HepG2 (cell line): ENCODE results near the gene CYSRT1. TPM values are rescaled to one million over a fixed set of nuclear protein-coding genes. Genes with fewer than 3 reads are reported as not detected.
A peak's percentile ranks its signal among the peaks of the same experiment; 100 is the strongest.

Source experiments
- ARID2 ChIP-seq: sonication (generic); formaldehyde crosslinking; IDR thresholded peaks from 2 replicates; pipeline ENCODE4 v1.8.1; 2022; ENCODE audit warnings: mild to moderate bottlenecking, missing genetic modification reagents, borderline replicate concordance
- ARID4A ChIP-seq: sonication (generic); formaldehyde crosslinking; IDR thresholded peaks from 2 replicates; pipeline ENCODE4 v1.5.0; 2020; ENCODE audit warnings: mild to moderate bottlenecking, missing genetic modification reagents, borderline replicate concordance
- DPF2 ChIP-seq: sonication (generic); formaldehyde crosslinking; IDR thresholded peaks from 2 replicates; pipeline ENCODE4 v1.4.0; 2020; ENCODE audit warnings: mild to moderate bottlenecking, low read depth, missing genetic modification reagents, borderline replicate concordance
- KLF15 ChIP-seq: sonication (generic); formaldehyde crosslinking; IDR thresholded peaks from 2 replicates; pipeline ENCODE4 v1.8.1; 2023; ENCODE audit warnings: borderline replicate concordance, mild to moderate bottlenecking, inconsistent platforms, missing genetic modification reagents, mixed read lengths
- MNT ChIP-seq: fragments of 450-650 bp; IDR thresholded peaks from 2 replicates; pipeline ENCODE4 v1.6.1; 2016
- NFIC ChIP-seq: IDR thresholded peaks from 2 replicates; pipeline ENCODE4 v1.6.1; 2012; ENCODE audit warnings: mild to moderate bottlenecking, low read length, inconsistent platforms
- POLR2A ChIP-seq, 2 experiments: IDR thresholded peaks; 2 replicates each; pipeline ENCODE4 v1.6.1; 2011; ENCODE audit warnings: low read depth in 2 of 2, low read length in 2 of 2, mild to moderate bottlenecking in 1 of 2, moderate library complexity in 1 of 2; ENCODE audit not compliant: insufficient read depth in 1 of 2
- SOX5 ChIP-seq: IDR thresholded peaks from 2 replicates; pipeline ENCODE4 v1.6.1; 2016; ENCODE audit warnings: borderline replicate concordance
- XRCC5 ChIP-seq: fragments of 200-400 bp; formaldehyde crosslinking; optimal IDR thresholded peaks from 2 replicates; pipeline ENCODE3; 2017; ENCODE audit warnings: mild to moderate bottlenecking, low read length
- ZFAT ChIP-seq: sonication (generic); formaldehyde crosslinking; conservative IDR thresholded peaks from 2 replicates; pipeline ENCODE4 v1.8.1; 2023; ENCODE audit warnings: missing genetic modification reagents, inconsistent platforms
- ZFP1 ChIP-seq: IDR thresholded peaks from 2 replicates; pipeline ENCODE4 v1.6.1; 2016
- ZNF256 ChIP-seq: sonication (generic); formaldehyde crosslinking; conservative IDR thresholded peaks from 2 replicates; pipeline ENCODE4 v1.4.0; 2020; ENCODE audit warnings: missing genetic modification reagents
- ZNF282 ChIP-seq: fragments of 450-650 bp; IDR thresholded peaks from 2 replicates; pipeline ENCODE4 v1.6.1; 2018; ENCODE audit not compliant: partially characterized antibody
- ZNF317 ChIP-seq: sonication (generic); formaldehyde crosslinking; IDR thresholded peaks from 2 replicates; pipeline ENCODE4 v1.5.0; 2020; ENCODE audit warnings: mild to moderate bottlenecking, missing genetic modification reagents
- ZNF598 ChIP-seq: sonication (generic); formaldehyde crosslinking; IDR thresholded peaks from 2 replicates; pipeline ENCODE4 v1.5.1; 2020; ENCODE audit warnings: mild to moderate bottlenecking, missing genetic modification reagents, borderline replicate concordance
- ZNF720 ChIP-seq: sonication (generic); formaldehyde crosslinking; IDR thresholded peaks from 2 replicates; pipeline ENCODE4 v1.4.0; 2020; ENCODE audit warnings: missing genetic modification reagents
- ZNF746 ChIP-seq: sonication (generic); formaldehyde crosslinking; IDR thresholded peaks from 2 replicates; pipeline ENCODE4 v1.8.0; 2022; ENCODE audit warnings: mild to moderate bottlenecking, missing genetic modification reagents
- ZNF883 ChIP-seq: sonication (generic); formaldehyde crosslinking; IDR thresholded peaks from 2 replicates; pipeline ENCODE4 v1.5.1; 2020; ENCODE audit warnings: mild to moderate bottlenecking, missing genetic modification reagents; ENCODE audit errors: not compliant biosample characterization
- polyA plus RNA-seq, 8 experiments: library from polyadenylated mRNA; depleted of rRNA in 3 of 8; stranded (reverse) in 7 of 8; unstranded in 1 of 8; fragments of >200 nt; fragmentation: Illumina TruSeq in 4 of 8; extraction: Trizol in 4 of 8; gene quantifications; 2 replicates each; pipeline versions ENCODE4 v1.2.1 to v1.2.3, GENCODE V29; 2011 to 2016; ENCODE audit warnings: low read depth in 4 of 8, missing spikeins in 1 of 8, mixed read lengths in 1 of 8; ENCODE audit not compliant: insufficient read depth in 1 of 8
- total RNA-seq, 5 experiments: library from RNA; depleted of rRNA; stranded (reverse); fragments of >200 nt; fragmentation: Illumina TruSeq; extraction: Trizol; gene quantifications; 2 replicates each; pipeline ENCODE4 v1.2.3, GENCODE V29; 2016; ENCODE audit warnings: low read depth in 1 of 5
- TF ChIP-seq, protein P1 (sequence below): sonication (generic); formaldehyde crosslinking; IDR thresholded peaks from 2 replicates; pipeline ENCODE4 v1.5.0; 2020; ENCODE audit warnings: missing genetic modification reagents, mild to moderate bottlenecking, borderline replicate concordance
- TF ChIP-seq, protein P2 (sequence below): conservative IDR thresholded peaks from 2 replicates; pipeline ENCODE4 v1.6.1; 2018; ENCODE audit warnings: missing genetic modification reagents
- TF ChIP-seq, protein P3 (sequence below): IDR thresholded peaks from 2 replicates; pipeline ENCODE4 v1.6.1; 2016

Gene CYSRT1
- total and polyA plus RNA-seq, 2 of the 13 experiments (the other 11 are each of a cell fraction or from before 2014, with no cell fraction given) = 1.5 to 2.1 TPM

DNA sequence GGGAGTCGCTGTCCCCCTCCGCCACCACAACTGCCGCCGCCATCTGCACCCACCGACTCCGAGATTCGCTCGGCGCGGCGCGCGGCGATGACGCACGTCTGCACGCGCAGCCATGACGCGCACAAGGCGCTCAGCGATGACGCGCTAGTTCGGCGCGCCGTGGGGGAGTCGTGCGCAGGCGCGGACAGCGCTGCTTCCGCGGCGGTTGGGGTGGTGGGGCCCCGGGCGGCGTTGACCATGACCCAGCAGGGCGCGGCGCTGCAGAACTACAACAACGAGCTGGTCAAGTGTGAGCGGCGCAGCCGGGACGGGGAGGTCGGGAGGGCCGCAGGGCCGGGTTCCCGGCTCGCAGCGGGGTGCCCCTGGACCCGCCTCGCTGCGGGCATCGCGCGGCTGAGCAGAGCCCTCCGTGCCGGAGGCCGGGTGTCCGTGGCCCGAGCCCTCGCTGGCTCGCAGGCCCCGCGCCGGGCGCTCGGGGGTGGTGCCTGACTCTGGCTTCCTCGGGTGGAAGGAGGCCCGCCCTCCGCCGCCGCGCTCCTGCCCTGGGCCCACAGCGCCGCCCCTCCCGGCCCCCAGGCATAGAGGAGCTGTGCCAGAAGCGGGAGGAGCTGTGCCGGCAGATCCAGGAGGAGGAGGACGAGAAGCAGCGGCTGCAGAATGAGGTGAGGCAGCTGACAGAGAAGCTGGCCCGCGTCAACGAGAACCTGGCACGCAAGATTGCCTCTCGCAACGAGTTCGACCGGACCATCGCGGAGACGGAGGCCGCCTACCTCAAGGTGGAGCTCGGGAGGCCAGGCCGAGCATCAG lies 36.3 kb upstream of the CYSRT1 start, which contains the start of the genes ANAPC2 and SSNA1 (continued):
- TF ChIP-seq, protein P1, sequence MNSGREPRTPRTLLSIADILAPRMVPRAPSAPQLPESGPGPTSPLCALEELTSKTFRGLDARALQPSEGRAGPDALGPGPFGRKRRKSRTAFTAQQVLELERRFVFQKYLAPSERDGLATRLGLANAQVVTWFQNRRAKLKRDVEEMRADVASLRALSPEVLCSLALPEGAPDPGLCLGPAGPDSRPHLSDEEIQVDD (CRISPR knock-in tag) = 0 out of 2 replicates have a peak, but pooled peaks have one; percentile 50
- TF ChIP-seq ARID2 (CRISPR knock-in tag) = 0 out of 2 replicates have a peak, but pooled peaks have one; percentile 64
- TF ChIP-seq ZFP1 = no peak
- TF ChIP-seq NFIC = no peak
- TF ChIP-seq ZNF746 (CRISPR knock-in tag) = peak; percentile 45
- TF ChIP-seq ZNF883 (CRISPR knock-in tag) = no peak
- TF ChIP-seq MNT = peak; percentile 87
- no peak for TF ChIP-seq ZNF598
- TF ChIP-seq ARID4A = peak; percentile 98
- TF ChIP-seq KLF15 (CRISPR knock-in tag) = peak; percentile 44; the same call in 1 of the 2 replicates
- no peak for TF ChIP-seq DPF2 (CRISPR knock-in tag)
- TF ChIP-seq ZNF317 = 0 out of 2 replicates have a peak, but pooled peaks have one; percentile 43
- no peak for TF ChIP-seq ZFAT (CRISPR knock-in tag)
- TF ChIP-seq, protein P2, sequence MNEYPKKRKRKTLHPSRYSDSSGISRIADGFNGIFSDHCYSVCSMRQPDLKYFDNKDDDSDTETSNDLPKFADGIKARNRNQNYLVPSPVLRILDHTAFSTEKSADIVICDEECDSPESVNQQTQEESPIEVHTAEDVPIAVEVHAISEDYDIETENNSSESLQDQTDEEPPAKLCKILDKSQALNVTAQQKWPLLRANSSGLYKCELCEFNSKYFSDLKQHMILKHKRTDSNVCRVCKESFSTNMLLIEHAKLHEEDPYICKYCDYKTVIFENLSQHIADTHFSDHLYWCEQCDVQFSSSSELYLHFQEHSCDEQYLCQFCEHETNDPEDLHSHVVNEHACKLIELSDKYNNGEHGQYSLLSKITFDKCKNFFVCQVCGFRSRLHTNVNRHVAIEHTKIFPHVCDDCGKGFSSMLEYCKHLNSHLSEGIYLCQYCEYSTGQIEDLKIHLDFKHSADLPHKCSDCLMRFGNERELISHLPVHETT (CRISPR knock-in tag) = peak; percentile 89
- 0 out of 2 replicates have a peak, but pooled peaks have one; percentile 79 for TF ChIP-seq ZNF720 (CRISPR knock-in tag)
- no peak for TF ChIP-seq ZNF282
- peak in 1 of 2 experiments; percentile 41; a peak in 1 of 4 replicates for TF ChIP-seq POLR2A (IDR thresholded peaks at IDR 0.05; ENCODE audit: insufficient read depth in 1 of 2, low read depth in 2 of 2, low read length in 2 of 2)
- TF ChIP-seq XRCC5 = peak; percentile 13
- TF ChIP-seq ZNF256 (CRISPR knock-in tag) = peak; percentile 53; the same call in 1 of the 2 replicates
- TF ChIP-seq SOX5 (CRISPR knock-in tag) = peak; percentile 56
- TF ChIP-seq, protein P3, sequence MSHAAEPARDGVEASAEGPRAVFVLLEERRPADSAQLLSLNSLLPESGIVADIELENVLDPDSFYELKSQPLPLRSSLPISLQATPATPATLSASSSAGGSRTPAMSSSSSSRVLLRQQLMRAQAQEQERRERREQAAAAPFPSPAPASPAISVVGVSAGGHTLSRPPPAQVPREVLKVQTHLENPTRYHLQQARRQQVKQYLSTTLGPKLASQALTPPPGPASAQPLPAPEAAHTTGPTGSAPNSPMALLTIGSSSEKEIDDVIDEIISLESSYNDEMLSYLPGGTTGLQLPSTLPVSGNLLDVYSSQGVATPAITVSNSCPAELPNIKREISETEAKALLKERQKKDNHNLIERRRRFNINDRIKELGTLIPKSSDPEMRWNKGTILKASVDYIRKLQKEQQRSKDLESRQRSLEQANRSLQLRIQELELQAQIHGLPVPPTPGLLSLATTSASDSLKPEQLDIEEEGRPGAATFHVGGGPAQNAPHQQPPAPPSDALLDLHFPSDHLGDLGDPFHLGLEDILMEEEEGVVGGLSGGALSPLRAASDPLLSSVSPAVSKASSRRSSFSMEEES (CRISPR knock-in tag) = peak; percentile 75
